Peyer's patch (tissue), 4 donors: ENCODE results near the gene AP3S1. TPM values are rescaled to one million over a fixed set of nuclear protein-coding genes. Genes with fewer than 3 reads are reported as not detected.
A peak's percentile ranks its signal among the peaks of the same experiment; 100 is the strongest.

ENCODE experiments used
- DNase-seq, 3 donors: peaks; one replicate each; pipeline ENCODE4 v3.0.0-alpha.2; 2017 to 2019
- H3K27ac ChIP-seq, 4 donors: fragments of 200-600 bp; sonication (generic); one replicate each; pipeline ENCODE4 v1.5.1; 2016 to 2019
- H3K27me3 ChIP-seq, 2 donors: fragments of 200-600 bp; sonication (generic); one replicate each; pipeline ENCODE4 v1.5.1; 2019
- H3K36me3 ChIP-seq, 3 donors: fragments of 200-600 bp; sonication (generic); one replicate each; pipeline ENCODE4 v1.5.1; 2016 to 2019
- H3K4me1 ChIP-seq, 4 donors: fragments of 200-600 bp; sonication (generic); one replicate each; pipeline ENCODE4 v1.5.1; 2016 to 2019
- H3K4me3 ChIP-seq, 4 donors: fragments of 200-600 bp; sonication (generic); 1 replicate in 3 of 4; 2 replicates in 1 of 4; pipeline ENCODE4 v1.5.1; 2016 to 2019; ENCODE audit warnings: mild to moderate bottlenecking in 1 of 4
- H3K9me3 ChIP-seq, 4 donors: fragments of 200-600 bp; sonication (generic); one replicate each; pipeline ENCODE4 v1.5.1; 2016 to 2019; ENCODE audit warnings: mild to moderate bottlenecking in 1 of 4
- CTCF ChIP-seq, 6 experiments: fragments of 450-650 bp in 4 of 6; fragments of 200-600 bp in 2 of 6; sonication (generic) in 1 of 6; IDR thresholded peaks; one replicate each; pipeline ENCODE4 v1.5.1; 2017 to 2019; ENCODE audit warnings: antibody characterized with exemption in 6 of 6, mild to moderate bottlenecking in 3 of 6, moderate library complexity in 1 of 6
- POLR2A ChIP-seq, 2 donors: fragments of 450-650 bp; IDR thresholded peaks; one replicate each; pipeline ENCODE4 v1.5.1; 2017; ENCODE audit warnings: antibody characterized with exemption in 2 of 2, mild to moderate bottlenecking in 2 of 2, moderate library complexity in 2 of 2
- total RNA-seq, 4 donors: library from RNA; depleted of rRNA; stranded (reverse); fragments of >200 nt; gene quantifications; one replicate each; pipeline ENCODE4 v1.1.0, GENCODE V29; 2016

Gene AP3S1
- 100 to 1,000 TPM in 1 of 4 donors, 10 to 100 TPM in 3; 47.2 to 113 (median 77.9) TPM for total RNA-seq

DNA sequence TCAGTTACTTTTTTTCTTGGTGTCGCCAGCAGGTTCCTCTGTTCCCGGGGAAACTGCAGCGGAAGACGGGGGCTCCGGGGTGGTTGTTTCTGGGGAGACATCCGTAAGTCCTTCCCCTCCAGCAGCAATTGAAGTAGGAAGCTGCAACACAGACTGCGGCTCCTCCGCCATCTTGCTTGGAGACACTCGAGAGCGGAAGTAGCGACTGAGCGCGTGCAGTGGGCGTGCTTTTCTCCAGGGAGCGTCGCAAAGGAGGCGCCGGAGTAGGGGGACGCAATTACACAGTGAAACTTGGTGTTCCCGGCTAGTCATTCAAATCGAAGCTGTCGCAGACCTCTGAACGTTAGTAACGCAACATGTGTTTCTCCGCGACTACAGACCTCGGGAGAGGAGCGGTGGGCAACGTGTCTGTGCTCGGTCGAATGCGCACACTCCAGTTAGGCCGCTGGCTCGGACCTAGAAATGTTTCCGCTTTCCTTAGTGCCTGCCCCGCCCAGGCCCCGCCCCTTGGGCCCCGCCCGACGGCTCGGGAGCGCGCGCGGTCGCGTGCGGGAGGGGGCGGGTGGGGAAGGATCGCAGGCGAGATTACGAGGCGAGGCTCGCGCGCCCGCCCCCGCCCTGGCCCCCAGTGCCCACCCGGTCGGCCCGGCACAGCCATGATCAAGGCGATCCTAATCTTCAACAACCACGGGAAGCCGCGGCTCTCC is at the start of gene AP3S1, which contains the start of gene ATG12:
AP3S1 (plus strand) TSS at position 554 of the 707 bp plus-strand sequence; CDS start at position 657, 103 bp downstream.
ATG12 (minus strand) TSS at position 184 of the 707 bp plus-strand sequence; CDS start at position 171, 13 bp downstream.
- DNase-seq: peak; percentile 90 to 96 (median 95)
- Histone ChIP-seq H3K9me3 (no peaks in the 10 kb centered on the region), H3K4me1 (peaks cover 0 to 32% (median 13%) of the 10 kb centered on the region in 4 donors), H3K27me3 (no peaks in the 10 kb centered on the region), H3K36me3 (peaks cover 0 to 11% (median 0%) of the 10 kb centered on the region in 3 donors), H3K4me3 (peak within 1 kb of the TSS; percentile 73 to 98 (median 85)), H3K27ac (peak within 1 kb of the TSS; percentile 91 to 97 (median 94))
- TF ChIP-seq CTCF (IDR thresholded peaks at IDR 0.05) (no peak), POLR2A (IDR thresholded peaks at IDR 0.05) (peak; percentile 82 to 85)

DNA sequence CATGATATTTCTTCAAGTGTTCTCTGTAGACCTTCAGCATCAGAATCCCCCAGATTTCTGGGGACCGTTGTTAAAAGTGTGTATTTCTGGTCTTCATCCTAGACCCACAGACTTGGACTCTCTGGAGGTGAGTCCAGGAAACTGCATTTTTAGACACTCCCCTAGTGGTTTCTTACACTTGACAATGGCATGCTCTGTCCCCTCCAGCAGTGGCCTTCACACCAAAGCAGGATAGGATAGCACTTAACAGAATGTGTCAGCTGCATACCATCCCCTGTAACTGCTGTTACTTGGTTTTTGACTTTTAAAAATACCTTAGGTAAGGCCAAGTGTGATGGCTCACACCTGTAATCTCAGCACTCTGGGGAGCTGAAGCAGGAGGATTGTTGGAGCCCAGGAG is 46.0 kb upstream of the AP3S1 start:
- TF ChIP-seq POLR2A (IDR thresholded peaks at IDR 0.05) (no peak), CTCF (IDR thresholded peaks at IDR 0.05) (no peak)
- no peaks in the 10 kb centered on the region for H3K36me3 ChIP-seq
- no peak overlapping the region for H3K27ac ChIP-seq
- no peaks in the 10 kb centered on the region for H3K9me3 ChIP-seq
- H3K4me3 ChIP-seq: no peak overlapping the region
- no peak for DNase-seq
- H3K4me1 ChIP-seq: no peaks in the 10 kb centered on the region
- no peaks in the 10 kb centered on the region for H3K27me3 ChIP-seq

DNA sequence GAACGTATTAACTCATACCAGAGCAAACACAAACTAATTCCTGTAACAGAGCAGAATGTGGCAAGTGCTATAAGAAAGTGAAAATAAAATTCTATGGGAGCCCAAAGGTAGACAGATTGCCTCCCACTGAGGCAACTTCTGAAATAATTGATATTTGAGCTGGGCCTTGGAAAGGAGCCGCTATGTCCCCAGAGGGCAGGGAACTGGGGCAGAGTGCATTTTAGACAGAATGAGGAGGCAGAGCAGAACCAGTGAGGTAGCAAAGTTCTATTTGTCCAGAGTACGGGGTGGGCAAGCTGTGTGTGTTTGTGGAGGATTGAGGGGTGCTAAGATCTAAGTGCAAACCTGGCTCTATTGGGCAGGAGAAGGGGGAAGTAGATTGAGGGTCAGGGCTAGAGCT is 45.1 kb upstream of the AP3S1 start:
- H3K4me1 ChIP-seq: no peaks in the 10 kb centered on the region
- no peaks in the 10 kb centered on the region for H3K9me3 ChIP-seq
- H3K36me3 ChIP-seq: no peaks in the 10 kb centered on the region
- no peak for DNase-seq
- TF ChIP-seq POLR2A (IDR thresholded peaks at IDR 0.05) (no peak), CTCF (IDR thresholded peaks at IDR 0.05) (no peak)
- H3K27ac ChIP-seq: no peak overlapping the region
- H3K4me3 ChIP-seq: no peak overlapping the region
- no peaks in the 10 kb centered on the region for H3K27me3 ChIP-seq

GRCh38 chr5:115798252-115798651 is 43.5 kb upstream of the AP3S1 start:
- Histone ChIP-seq H3K36me3 (no peaks in the 10 kb centered on the region), H3K27me3 (no peaks in the 10 kb centered on the region), H3K4me1 (no peaks in the 10 kb centered on the region), H3K9me3 (no peaks in the 10 kb centered on the region), H3K4me3 (no peak overlapping the region), H3K27ac (no peak overlapping the region)
- TF ChIP-seq CTCF (IDR thresholded peaks at IDR 0.05): no peak
- TF ChIP-seq POLR2A (IDR thresholded peaks at IDR 0.05): no peak
- DNase-seq: no peak

- no peak for DNase-seq
- no peaks in the 10 kb centered on the region for H3K36me3 ChIP-seq
- H3K4me3 ChIP-seq: no peak overlapping the region
- TF ChIP-seq POLR2A (IDR thresholded peaks at IDR 0.05) (no peak), CTCF (IDR thresholded peaks at IDR 0.05) (no peak)
- no peaks in the 10 kb centered on the region for H3K27me3 ChIP-seq
- no peak overlapping the region for H3K27ac ChIP-seq
- no peaks in the 10 kb centered on the region for H3K9me3 ChIP-seq
- no peaks in the 10 kb centered on the region for H3K4me1 ChIP-seq
Observed at GRCh38 chr5:115800108-115800507, 41.6 kb upstream of the AP3S1 start.
